SK-N-MC (cell line): ENCODE measurements around the gene CPEB2.

ENCODE experiments used
- DNase-seq: peaks from one replicate; pipeline ENCODE4 v3.0.0-alpha.2; 2011; ENCODE audit warnings: low read depth, low spot score
- H3K27ac ChIP-seq: fragments of 200-600 bp; sonication (generic); 2 replicates; pipeline ENCODE4 v1.5.1; 2016; ENCODE audit warnings: mixed run types
- H3K36me3 ChIP-seq: fragments of 200-600 bp; sonication (generic); 2 replicates; pipeline ENCODE4 v1.6.1; 2017; ENCODE audit warnings: antibody characterized with exemption, low read length, mixed read lengths; ENCODE audit not compliant: insufficient read depth
- H3K4me3 ChIP-seq: fragments of 200-600 bp; sonication (generic); 2 replicates; pipeline ENCODE4 v1.5.1; 2016
- H3K9ac ChIP-seq: fragments of 200-600 bp; sonication (generic); 2 replicates; pipeline ENCODE4 v1.8.0; 2017; ENCODE audit warnings: mixed run types, mixed read lengths; ENCODE audit not compliant: insufficient read length
- H3K9me3 ChIP-seq: fragments of 200-600 bp; sonication (generic); 2 replicates; pipeline ENCODE4 v1.6.1; 2017; ENCODE audit warnings: low read depth, mild to moderate bottlenecking, antibody characterized with exemption, low read length, moderate library complexity, mixed read lengths
- EZH2 ChIP-seq: fragments of 200-600 bp; sonication (generic); IDR thresholded peaks from one replicate; pipeline ENCODE4 v1.6.1; 2017; ENCODE audit warnings: antibody characterized with exemption
- FOXP2 ChIP-seq: optimal IDR thresholded peaks from 2 replicates; pipeline ENCODE3; 2011; ENCODE audit warnings: mild to moderate bottlenecking, moderate library complexity; ENCODE audit not compliant: insufficient read depth; ENCODE audit errors: extremely low read length, control extremely low read depth
- POLR2AphosphoS5 ChIP-seq: IDR thresholded peaks from 2 replicates; pipeline ENCODE4 v1.6.1; 2012; ENCODE audit warnings: mild to moderate bottlenecking, low read depth, low read length, borderline replicate concordance

CPEB2 gene

DNA sequence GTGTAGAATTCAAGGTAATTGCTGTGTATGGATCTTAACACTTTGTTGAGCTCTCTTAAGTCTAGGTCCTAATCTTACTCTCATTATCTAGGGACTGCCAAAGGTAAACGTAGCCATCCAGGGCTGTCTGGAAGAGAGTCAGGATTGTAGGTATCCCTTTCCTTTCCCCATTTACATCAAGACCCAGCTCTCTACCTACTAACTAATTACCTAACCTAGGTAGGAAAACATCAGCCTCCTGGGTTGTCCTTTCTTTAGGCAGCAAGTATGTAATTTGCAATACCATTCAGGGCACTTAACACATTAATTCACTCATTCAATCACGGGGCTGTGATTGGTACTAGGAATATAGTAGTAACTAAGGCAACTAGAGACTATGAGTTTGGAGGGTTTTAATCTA lies 15.2 kb upstream of the CPEB2 start:
- no peak overlapping the region for H3K4me3 ChIP-seq
- no peak overlapping the region for H3K9ac ChIP-seq
- H3K27ac ChIP-seq: no peak overlapping the region
- TF ChIP-seq FOXP2 (no peak), EZH2 (no peak), POLR2AphosphoS5 (no peak)
- H3K36me3 ChIP-seq: no peaks in the 10 kb centered on the region
- no peak for DNase-seq
- H3K9me3 ChIP-seq: no peaks in the 10 kb centered on the region

- no peak overlapping the region for H3K9ac ChIP-seq
- no peak overlapping the region for H3K4me3 ChIP-seq
- TF ChIP-seq EZH2 (no peak), FOXP2 (no peak), POLR2AphosphoS5 (no peak)
These were observed 11.8 kb upstream of the CPEB2 start for GRCh38 chr4:14990484-14990883.

GRCh38 chr4:14994242-14994641 lies 8.0 kb upstream of the CPEB2 start:
- TF ChIP-seq EZH2 (no peak), POLR2AphosphoS5 (no peak), FOXP2 (no peak)
- no peaks in the 10 kb centered on the region for H3K36me3 ChIP-seq
- DNase-seq: no peak
- H3K9ac ChIP-seq: no peak overlapping the region
- no peaks in the 10 kb centered on the region for H3K9me3 ChIP-seq
- H3K27ac ChIP-seq: no peak overlapping the region
- no peak overlapping the region for H3K4me3 ChIP-seq

More at GRCh38 chr4:14990484-14990883, 11.8 kb upstream of the CPEB2 start:
- Histone ChIP-seq H3K27ac (no peak overlapping the region), H3K36me3 (no peaks in the 10 kb centered on the region), H3K9me3 (no peaks in the 10 kb centered on the region)
- DNase-seq: no peak

DNA sequence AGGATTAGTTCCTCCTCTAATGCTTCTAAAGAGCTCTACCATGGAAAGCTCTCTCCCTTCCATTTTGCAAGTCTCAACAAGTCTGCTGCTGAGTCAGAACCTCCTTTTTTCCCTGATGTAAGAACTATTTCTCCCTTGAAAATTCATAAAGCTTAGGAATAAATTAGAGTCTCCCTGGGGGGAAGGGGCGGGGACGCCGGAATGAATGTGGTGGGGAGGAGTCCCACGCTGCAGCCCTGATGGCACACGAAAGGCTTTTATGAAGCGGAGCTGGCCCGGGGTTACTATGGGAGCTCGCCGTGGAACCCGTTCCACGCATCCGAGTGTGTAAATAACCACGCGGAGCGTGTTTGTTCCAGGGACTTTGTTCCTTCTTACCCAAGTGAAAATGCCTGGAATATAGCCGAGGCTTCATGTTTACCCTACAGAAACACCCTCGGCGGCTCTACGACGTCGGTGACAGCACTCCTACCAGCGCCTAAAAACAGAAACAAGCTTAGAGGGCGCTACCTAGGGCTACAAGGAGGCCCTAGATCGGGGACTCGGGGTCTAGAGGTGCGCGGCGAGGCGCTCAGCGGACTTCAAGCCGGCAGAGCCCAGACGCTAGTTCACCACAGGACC lies 923 bp upstream of the CPEB2 start:
- H3K4me3 ChIP-seq: peak overlapping the region; percentile 87
- H3K27ac ChIP-seq: peak overlapping the region; percentile 100
- peak; percentile 85 for DNase-seq
- TF ChIP-seq FOXP2 (no peak), POLR2AphosphoS5 (no peak; the same call in 1 of the 2 replicates), EZH2 (no peak)
- peak overlapping the region; percentile 93 for H3K9ac ChIP-seq
- peaks cover 17% of the 10 kb centered on the region for H3K36me3 ChIP-seq
- H3K9me3 ChIP-seq: no peaks in the 10 kb centered on the region

GRCh38 chr4:15002659-15003400 lies 549 bp downstream of the CPEB2 start:
- DNase-seq: no peak
- Histone ChIP-seq H3K27ac (peak overlapping the region; percentile 100), H3K4me3 (peak overlapping the region; percentile 87), H3K9me3 (no peaks in the 10 kb centered on the region), H3K36me3 (peaks cover 31% of the 10 kb centered on the region), H3K9ac (peak overlapping the region; percentile 99)
- TF ChIP-seq EZH2: no peak
- peak; percentile 47; the same call in 1 of the 2 replicates for TF ChIP-seq POLR2AphosphoS5
- TF ChIP-seq FOXP2: no peak

- peak overlapping the region; percentile 99 for H3K9ac ChIP-seq
- no peak for DNase-seq
- peak overlapping the region; percentile 100 for H3K27ac ChIP-seq
These were observed 1.2 kb downstream of the CPEB2 start for GRCh38 chr4:15003401-15003890.

GRCh38 chr4:15003891-15004738 lies 1.8 kb downstream of the CPEB2 start:
- DNase-seq: no peak
- Histone ChIP-seq H3K27ac (peak overlapping the region; percentile 100), H3K9ac (peak overlapping the region; percentile 99)

More at GRCh38 chr4:15003401-15003890, 1.2 kb downstream of the CPEB2 start:
- H3K9me3 ChIP-seq: no peaks in the 10 kb centered on the region
- TF ChIP-seq POLR2AphosphoS5: no peak
- no peak for TF ChIP-seq FOXP2
- no peak for TF ChIP-seq EZH2
- peaks cover 37% of the 10 kb centered on the region for H3K36me3 ChIP-seq
- peak overlapping the region; percentile 87 for H3K4me3 ChIP-seq

DNA sequence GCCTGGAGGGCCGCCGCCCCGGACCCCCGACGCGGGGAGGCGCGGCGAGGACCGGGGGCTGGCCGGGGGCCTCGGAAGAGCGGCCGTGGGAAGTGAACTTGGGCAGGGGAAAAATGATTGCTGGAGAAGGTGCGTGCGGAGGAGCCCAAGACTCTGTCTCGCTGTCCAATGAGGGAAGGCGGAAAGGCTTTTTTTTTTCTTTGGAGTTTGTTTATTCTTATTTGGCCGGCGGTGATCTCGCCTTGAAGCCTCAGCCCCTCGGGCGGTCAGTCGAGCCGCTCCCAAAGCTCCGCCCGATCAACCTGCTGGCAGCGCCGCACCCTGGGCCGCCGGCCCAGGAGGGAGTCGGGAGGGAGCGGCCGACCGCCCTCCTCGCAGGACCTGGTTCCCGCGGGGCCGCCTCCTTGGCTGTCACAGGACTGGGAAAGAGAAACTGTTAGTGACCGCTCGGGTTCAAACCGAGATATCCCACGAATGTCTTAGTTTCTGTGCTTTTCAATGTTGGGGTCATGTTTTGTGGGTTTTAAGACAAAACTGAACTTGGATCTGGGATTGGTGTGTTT lies 2.5 kb downstream of the CPEB2 start:
- peak overlapping the region; percentile 100 for H3K27ac ChIP-seq

More at GRCh38 chr4:15003891-15004738, 1.8 kb downstream of the CPEB2 start:
- H3K9me3 ChIP-seq: no peaks in the 10 kb centered on the region
- H3K36me3 ChIP-seq: peaks cover 43% of the 10 kb centered on the region
- TF ChIP-seq POLR2AphosphoS5: no peak
- TF ChIP-seq FOXP2: no peak
- no peak for TF ChIP-seq EZH2
- H3K4me3 ChIP-seq: peak overlapping the region; percentile 88

More for the DNA sequence above, 2.5 kb downstream of the CPEB2 start:
- Histone ChIP-seq H3K4me3 (peak overlapping the region; percentile 88), H3K36me3 (peaks cover 50% of the 10 kb centered on the region), H3K9me3 (no peaks in the 10 kb centered on the region), H3K9ac (peak overlapping the region; percentile 99)
- no peak for DNase-seq
- TF ChIP-seq POLR2AphosphoS5 (no peak), FOXP2 (no peak), EZH2 (no peak)
